HEK293 (cell line): ENCODE data around the gene ZNF662.
A peak's percentile ranks its signal among the peaks of the same experiment; 100 is the strongest.

Experiments
- CTCF ChIA-PET: fragments of 350-600 bp; formaldehyde crosslinking; extraction: SDS; loops from one replicate; lab custom pipeline; 2021; ENCODE audit warnings: antibody characterized with exemption; lab: Yijun Ruan, JAX
- POLR2A ChIA-PET: fragments of 300-600 bp; formaldehyde crosslinking; extraction: SDS; loops from one replicate; lab custom pipeline; 2020; ENCODE audit warnings: antibody characterized with exemption, inconsistent platforms; lab: Yijun Ruan, JAX
- H3K27ac ChIP-seq: fragments of 200-500 bp; sonication (Bioruptor generic); 2 replicates; pipeline ENCODE4 v1.5.1; 2014; ENCODE audit warnings: low read depth, low read length, control low read depth, inconsistent platforms; ENCODE audit errors: extremely low read depth
- H3K36me3 ChIP-seq, 2 experiments: fragments of 200-500 bp in 1 of 2; sonication (Bioruptor generic) in 1 of 2; 1 replicate in 1 of 2; 2 replicates in 1 of 2; pipeline ENCODE4 v1.5.1; 2014 to 2017; ENCODE audit warnings: inconsistent platforms in 2 of 2, low read length in 2 of 2; ENCODE audit not compliant: control insufficient read depth in 2 of 2, insufficient read depth in 1 of 2
- H3K4me1 ChIP-seq: fragments of 200-500 bp; sonication (Bioruptor generic); 2 replicates; pipeline ENCODE4 v1.5.1; 2014; ENCODE audit warnings: mild to moderate bottlenecking, low read length, inconsistent platforms; ENCODE audit not compliant: control insufficient read depth, insufficient read depth
- H3K4me3 ChIP-seq: 2 replicates; pipeline ENCODE4 v1.5.1; 2011; ENCODE audit warnings: low read depth, mild to moderate bottlenecking, control low read depth, low read length, moderate library complexity
- H3K9me3 ChIP-seq: fragments of 200-500 bp; sonication (Bioruptor generic); 2 replicates; pipeline ENCODE4 v1.5.1; 2014; ENCODE audit warnings: low read depth, low read length, inconsistent platforms; ENCODE audit not compliant: control insufficient read depth, insufficient read depth
- EGR2 ChIP-seq: fragments of 450-650 bp; formaldehyde crosslinking; IDR thresholded peaks from 2 replicates; pipeline ENCODE4 v1.5.1; 2016; ENCODE audit warnings: low read depth, missing biosample characterization, missing genetic modification characterization
- INSM2 ChIP-seq: fragments of 450-650 bp; formaldehyde crosslinking; IDR thresholded peaks from 2 replicates; pipeline ENCODE4 v1.5.1; 2016; ENCODE audit warnings: missing biosample characterization, missing genetic modification characterization
- ZFHX2 ChIP-seq: fragments of 450-650 bp; formaldehyde crosslinking; conservative IDR thresholded peaks from 2 replicates; pipeline ENCODE4 v1.5.1; 2016; ENCODE audit warnings: missing biosample characterization, missing genetic modification characterization
- ZFP37 ChIP-seq: fragments of 450-650 bp; formaldehyde crosslinking; IDR thresholded peaks from 2 replicates; pipeline ENCODE4 v1.5.1; 2016; ENCODE audit warnings: missing biosample characterization, missing genetic modification characterization
- ZFP41 ChIP-seq: fragments of 450-650 bp; formaldehyde crosslinking; IDR thresholded peaks from 2 replicates; pipeline ENCODE4 v1.5.1; 2016; ENCODE audit warnings: missing biosample characterization, missing genetic modification characterization, borderline replicate concordance
- ZNF155 ChIP-seq: fragments of 450-650 bp; formaldehyde crosslinking; IDR thresholded peaks from 2 replicates; pipeline ENCODE4 v1.5.1; 2016; ENCODE audit warnings: missing biosample characterization, missing genetic modification characterization
- ZNF2 ChIP-seq: fragments of 450-650 bp; formaldehyde crosslinking; IDR thresholded peaks from 2 replicates; pipeline ENCODE4 v1.5.1; 2016; ENCODE audit warnings: missing biosample characterization, missing genetic modification characterization
- ZNF223 ChIP-seq: fragments of 450-650 bp; formaldehyde crosslinking; IDR thresholded peaks from 2 replicates; pipeline ENCODE4 v1.5.1; 2016; ENCODE audit warnings: missing biosample characterization, missing genetic modification characterization
- ZNF26 ChIP-seq: fragments of 450-650 bp; formaldehyde crosslinking; IDR thresholded peaks from 2 replicates; pipeline ENCODE4 v1.5.1; 2016; ENCODE audit warnings: missing biosample characterization, missing genetic modification characterization
- ZNF266 ChIP-seq: fragments of 450-650 bp; formaldehyde crosslinking; IDR thresholded peaks from 2 replicates; pipeline ENCODE4 v1.5.1; 2016; ENCODE audit warnings: missing biosample characterization, missing genetic modification characterization, low read depth
- ZNF335 ChIP-seq: fragments of 450-650 bp; formaldehyde crosslinking; conservative IDR thresholded peaks from 2 replicates; pipeline ENCODE4 v1.5.1; 2016; ENCODE audit warnings: missing biosample characterization, missing genetic modification characterization
- ZNF426 ChIP-seq: fragments of 450-650 bp; formaldehyde crosslinking; IDR thresholded peaks from 2 replicates; pipeline ENCODE4 v1.5.1; 2017; ENCODE audit warnings: missing biosample characterization, missing genetic modification characterization, mild to moderate bottlenecking, inconsistent platforms, moderate library complexity
- ZNF473 ChIP-seq: fragments of 450-650 bp; formaldehyde crosslinking; IDR thresholded peaks from 2 replicates; pipeline ENCODE4 v1.5.1; 2017; ENCODE audit warnings: missing biosample characterization, missing genetic modification characterization
- ZNF571 ChIP-seq: fragments of 450-650 bp; formaldehyde crosslinking; IDR thresholded peaks from 2 replicates; pipeline ENCODE4 v1.5.0; 2017; ENCODE audit warnings: missing biosample characterization, missing genetic modification characterization
- TF ChIP-seq, protein P1 (sequence below): sonication (generic); formaldehyde crosslinking; IDR thresholded peaks from 2 replicates; pipeline ENCODE4 v1.8.1; 2022; ENCODE audit warnings: mild to moderate bottlenecking, moderate library complexity, missing genetic modification reagents
- TF ChIP-seq, protein P2 (sequence below): fragments of 450-650 bp; formaldehyde crosslinking; IDR thresholded peaks from 2 replicates; pipeline ENCODE4 v1.5.0; 2017; ENCODE audit warnings: missing biosample characterization, missing genetic modification characterization, borderline replicate concordance
- TF ChIP-seq, protein P3 (sequence below): fragments of 450-650 bp; IDR thresholded peaks from 2 replicates; pipeline ENCODE4 v1.5.1; 2018; ENCODE audit warnings: missing biosample characterization, missing genetic modification characterization

ZNF662 gene

GRCh38 chr3:42868841-42869240 is 37.1 kb upstream of the ZNF662 start:
- Histone ChIP-seq H3K9me3 (no peaks in the 10 kb centered on the region), H3K36me3 (no peaks in the 10 kb centered on the region), H3K4me1 (no peaks in the 10 kb centered on the region), H3K4me3 (no peak overlapping the region), H3K27ac (no peak overlapping the region)
- ChIA-PET CTCF (interaction anchor here (1.6 kb wide), 1 partner anchor 12 kb away, joined by 3 read pairs; no protein-coding TSS in a partner anchor), POLR2A (no interaction called here)
- TF ChIP-seq ZNF473 (tag by site-specific recombination) (no peak), ZNF2 (tag by site-specific recombination) (no peak), ZFP41 (tag by site-specific recombination) (no peak), ZNF571 (tag by site-specific recombination) (no peak), ZNF223 (tag by site-specific recombination) (no peak), ZFP37 (tag by site-specific recombination) (no peak), ZNF26 (no peak), INSM2 (tag by site-specific recombination) (no peak)
- TF ChIP-seq, protein P1, sequence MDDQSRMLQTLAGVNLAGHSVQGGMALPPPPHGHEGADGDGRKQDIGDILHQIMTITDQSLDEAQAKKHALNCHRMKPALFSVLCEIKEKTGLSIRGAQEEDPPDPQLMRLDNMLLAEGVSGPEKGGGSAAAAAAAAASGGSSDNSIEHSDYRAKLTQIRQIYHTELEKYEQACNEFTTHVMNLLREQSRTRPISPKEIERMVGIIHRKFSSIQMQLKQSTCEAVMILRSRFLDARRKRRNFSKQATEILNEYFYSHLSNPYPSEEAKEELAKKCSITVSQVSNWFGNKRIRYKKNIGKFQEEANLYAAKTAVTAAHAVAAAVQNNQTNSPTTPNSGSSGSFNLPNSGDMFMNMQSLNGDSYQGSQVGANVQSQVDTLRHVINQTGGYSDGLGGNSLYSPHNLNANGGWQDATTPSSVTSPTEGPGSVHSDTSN: no peak
- TF ChIP-seq, protein P2, sequence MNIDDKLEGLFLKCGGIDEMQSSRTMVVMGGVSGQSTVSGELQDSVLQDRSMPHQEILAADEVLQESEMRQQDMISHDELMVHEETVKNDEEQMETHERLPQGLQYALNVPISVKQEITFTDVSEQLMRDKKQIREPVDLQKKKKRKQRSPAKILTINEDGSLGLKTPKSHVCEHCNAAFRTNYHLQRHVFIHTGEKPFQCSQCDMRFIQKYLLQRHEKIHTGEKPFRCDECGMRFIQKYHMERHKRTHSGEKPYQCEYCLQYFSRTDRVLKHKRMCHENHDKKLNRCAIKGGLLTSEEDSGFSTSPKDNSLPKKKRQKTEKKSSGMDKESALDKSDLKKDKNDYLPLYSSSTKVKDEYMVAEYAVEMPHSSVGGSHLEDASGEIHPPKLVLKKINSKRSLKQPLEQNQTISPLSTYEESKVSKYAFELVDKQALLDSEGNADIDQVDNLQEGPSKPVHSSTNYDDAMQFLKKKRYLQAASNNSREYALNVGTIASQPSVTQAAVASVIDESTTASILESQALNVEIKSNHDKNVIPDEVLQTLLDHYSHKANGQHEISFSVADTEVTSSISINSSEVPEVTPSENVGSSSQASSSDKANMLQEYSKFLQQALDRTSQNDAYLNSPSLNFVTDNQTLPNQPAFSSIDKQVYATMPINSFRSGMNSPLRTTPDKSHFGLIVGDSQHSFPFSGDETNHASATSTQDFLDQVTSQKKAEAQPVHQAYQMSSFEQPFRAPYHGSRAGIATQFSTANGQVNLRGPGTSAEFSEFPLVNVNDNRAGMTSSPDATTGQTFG (tag by site-specific recombination): no peak

DNA sequence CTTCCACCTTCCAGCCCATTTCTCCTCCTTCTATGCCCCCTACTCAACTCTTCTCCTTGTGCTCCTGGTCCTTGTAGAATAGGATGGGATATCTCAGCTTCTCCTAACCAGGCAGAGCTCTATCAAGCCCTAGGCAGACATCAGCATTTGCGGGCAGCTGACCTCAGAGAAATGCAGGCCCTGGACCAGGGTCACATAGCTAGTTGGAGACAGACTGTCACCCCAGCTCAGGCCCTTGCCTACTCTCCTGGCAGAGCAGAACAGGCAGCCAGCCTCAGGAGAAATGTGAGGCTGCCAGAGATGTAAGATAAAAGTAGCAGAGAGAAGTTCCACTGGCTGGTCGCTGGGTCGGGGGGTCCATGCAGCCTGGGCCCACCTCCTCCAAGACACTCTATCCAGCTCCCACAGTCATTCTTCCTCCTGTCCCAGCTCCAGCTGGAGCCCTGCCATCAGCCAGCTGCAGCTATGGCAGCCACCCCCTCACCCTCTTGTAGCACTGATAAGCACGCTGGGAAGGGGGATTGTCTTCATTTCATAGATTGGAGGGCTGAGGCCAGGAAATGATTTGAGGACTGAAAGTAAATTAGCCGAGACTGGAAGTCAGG is 34.2 kb upstream of the ZNF662 start:
- CTCF ChIA-PET: no interaction called here
- Histone ChIP-seq H3K27ac (no peak overlapping the region), H3K9me3 (no peaks in the 10 kb centered on the region), H3K36me3 (no peaks in the 10 kb centered on the region), H3K4me3 (no peak overlapping the region), H3K4me1 (no peaks in the 10 kb centered on the region)
- POLR2A ChIA-PET: no interaction called here
- peak; percentile 18; the same call in 1 of the 2 replicates for TF ChIP-seq EGR2 (tag by site-specific recombination)
- no peak for TF ChIP-seq ZNF155
- TF ChIP-seq ZNF426 (tag by site-specific recombination): no peak
- TF ChIP-seq ZFHX2 (tag by site-specific recombination): peak; percentile 46
- TF ChIP-seq, protein P3, sequence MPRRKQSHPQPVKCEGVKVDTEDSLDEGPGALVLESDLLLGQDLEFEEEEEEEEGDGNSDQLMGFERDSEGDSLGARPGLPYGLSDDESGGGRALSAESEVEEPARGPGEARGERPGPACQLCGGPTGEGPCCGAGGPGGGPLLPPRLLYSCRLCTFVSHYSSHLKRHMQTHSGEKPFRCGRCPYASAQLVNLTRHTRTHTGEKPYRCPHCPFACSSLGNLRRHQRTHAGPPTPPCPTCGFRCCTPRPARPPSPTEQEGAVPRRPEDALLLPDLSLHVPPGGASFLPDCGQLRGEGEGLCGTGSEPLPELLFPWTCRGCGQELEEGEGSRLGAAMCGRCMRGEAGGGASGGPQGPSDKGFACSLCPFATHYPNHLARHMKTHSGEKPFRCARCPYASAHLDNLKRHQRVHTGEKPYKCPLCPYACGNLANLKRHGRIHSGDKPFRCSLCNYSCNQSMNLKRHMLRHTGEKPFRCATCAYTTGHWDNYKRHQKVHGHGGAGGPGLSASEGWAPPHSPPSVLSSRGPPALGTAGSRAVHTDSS (tag by site-specific recombination): no peak
- TF ChIP-seq ZNF266 (tag by site-specific recombination): no peak
- no peak for TF ChIP-seq ZNF335 (tag by site-specific recombination)
